ENCODE results near the gene GLRX5.

GLRX5 gene

DNA sequence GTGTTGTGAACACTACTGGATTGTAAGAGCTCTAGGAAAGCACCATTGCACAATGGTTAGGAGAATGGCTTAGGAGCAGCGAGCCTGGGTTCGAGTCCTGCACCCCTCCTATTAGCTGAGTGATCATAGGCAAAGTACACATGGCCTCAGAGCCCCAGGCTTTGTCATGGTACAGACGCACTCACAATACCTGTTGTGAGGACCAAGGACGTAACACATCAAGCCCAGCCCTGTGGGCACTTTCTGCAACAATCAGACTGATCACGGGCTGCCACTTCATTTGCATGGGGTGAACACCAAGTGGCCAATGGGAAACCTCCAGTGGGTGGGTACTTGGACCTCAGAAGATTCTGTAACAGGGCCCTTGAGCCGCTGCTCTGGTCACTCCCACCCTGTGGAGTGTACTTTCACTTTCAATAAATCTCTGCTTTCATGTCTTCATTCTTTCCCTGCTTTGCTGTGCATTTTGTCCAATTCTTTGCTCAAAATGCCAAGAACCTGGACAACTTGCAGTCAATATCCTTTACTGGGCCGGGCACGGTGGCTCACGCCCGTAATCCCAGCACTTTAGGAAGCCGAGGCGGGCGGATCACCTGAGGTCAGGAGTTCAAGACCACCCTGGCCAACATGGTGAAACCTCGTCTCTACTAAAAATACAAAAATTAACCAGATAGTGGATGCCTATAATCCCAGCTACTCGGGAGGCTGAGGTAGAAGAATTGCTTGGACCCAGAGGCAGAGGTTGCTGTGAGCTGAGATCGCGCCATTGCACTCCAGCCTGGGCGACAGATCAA is 28.2 kb downstream of the GLRX5 start:
- no peak overlapping the region for H3K4me2 ChIP-seq (ENCODE audit: low read depth, low read length)
- H3K9ac ChIP-seq (ENCODE audit: low read length): no peak overlapping the region
- no peaks in the 10 kb centered on the region for H3K9me2 ChIP-seq (replicated peaks; ENCODE audit: insufficient read depth, low read length)
- H3K27ac ChIP-seq (ENCODE audit: low read length): no peak overlapping the region
- no peaks in the 10 kb centered on the region for H3K79me2 ChIP-seq (ENCODE audit: low read length)
- no peak overlapping the region for H2AFZ ChIP-seq (ENCODE audit: low read length)
- no peaks in the 10 kb centered on the region for H3K4me1 ChIP-seq (ENCODE audit: low read length)
- H3K36me3 ChIP-seq (replicated peaks; ENCODE audit: insufficient read depth, low read length): no peaks in the 10 kb centered on the region
- H4K20me1 ChIP-seq (ENCODE audit: insufficient read depth, low read length): no peaks in the 10 kb centered on the region
- no peak overlapping the region for H3K4me3 ChIP-seq (ENCODE audit: low read length)
- no peak for TF ChIP-seq EZH2phosphoT487 (IDR thresholded peaks at IDR 0.05; ENCODE audit: low read length)
- TF ChIP-seq EZH2 (optimal IDR thresholded peaks at IDR 0.05; ENCODE audit: low read depth, low read length): no peak
- TF ChIP-seq, protein P1, sequence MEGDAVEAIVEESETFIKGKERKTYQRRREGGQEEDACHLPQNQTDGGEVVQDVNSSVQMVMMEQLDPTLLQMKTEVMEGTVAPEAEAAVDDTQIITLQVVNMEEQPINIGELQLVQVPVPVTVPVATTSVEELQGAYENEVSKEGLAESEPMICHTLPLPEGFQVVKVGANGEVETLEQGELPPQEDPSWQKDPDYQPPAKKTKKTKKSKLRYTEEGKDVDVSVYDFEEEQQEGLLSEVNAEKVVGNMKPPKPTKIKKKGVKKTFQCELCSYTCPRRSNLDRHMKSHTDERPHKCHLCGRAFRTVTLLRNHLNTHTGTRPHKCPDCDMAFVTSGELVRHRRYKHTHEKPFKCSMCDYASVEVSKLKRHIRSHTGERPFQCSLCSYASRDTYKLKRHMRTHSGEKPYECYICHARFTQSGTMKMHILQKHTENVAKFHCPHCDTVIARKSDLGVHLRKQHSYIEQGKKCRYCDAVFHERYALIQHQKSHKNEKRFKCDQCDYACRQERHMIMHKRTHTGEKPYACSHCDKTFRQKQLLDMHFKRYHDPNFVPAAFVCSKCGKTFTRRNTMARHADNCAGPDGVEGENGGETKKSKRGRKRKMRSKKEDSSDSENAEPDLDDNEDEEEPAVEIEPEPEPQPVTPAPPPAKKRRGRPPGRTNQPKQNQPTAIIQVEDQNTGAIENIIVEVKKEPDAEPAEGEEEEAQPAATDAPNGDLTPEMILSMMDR (IDR thresholded peaks at IDR 0.05; ENCODE audit: low read length): no peak
- no peaks in the 10 kb centered on the region for H3F3A ChIP-seq (ENCODE audit: insufficient read depth, low read length)
- H3K9me3 ChIP-seq (replicated peaks; ENCODE audit: insufficient read depth, low read length): no peaks in the 10 kb centered on the region
- no peak for DNase-seq
- H3K27me3 ChIP-seq (replicated peaks; ENCODE audit: insufficient read depth, low read length): no peaks in the 10 kb centered on the region

GRCh38 chr14:95564060-95564459 is 29.2 kb downstream of the GLRX5 start:
- no peak overlapping the region for H3K4me3 ChIP-seq (ENCODE audit: low read length)
- TF ChIP-seq EZH2 (optimal IDR thresholded peaks at IDR 0.05; ENCODE audit: low read depth, low read length): no peak
- TF ChIP-seq, protein P1 (IDR thresholded peaks at IDR 0.05; ENCODE audit: low read length): no peak
- no peak for TF ChIP-seq EZH2phosphoT487 (IDR thresholded peaks at IDR 0.05; ENCODE audit: low read length)
- H3K27ac ChIP-seq (ENCODE audit: low read length): no peak overlapping the region
- no peak overlapping the region for H3K4me2 ChIP-seq (ENCODE audit: low read depth, low read length)
- no peak overlapping the region for H3K9ac ChIP-seq (ENCODE audit: low read length)
- no peak overlapping the region for H2AFZ ChIP-seq (ENCODE audit: low read length)
- H3K4me1 ChIP-seq (ENCODE audit: low read length): no peaks in the 10 kb centered on the region
- H3K36me3 ChIP-seq (replicated peaks; ENCODE audit: insufficient read depth, low read length): no peaks in the 10 kb centered on the region
- H3K9me3 ChIP-seq (replicated peaks; ENCODE audit: insufficient read depth, low read length): no peaks in the 10 kb centered on the region
- no peaks in the 10 kb centered on the region for H3K9me2 ChIP-seq (replicated peaks; ENCODE audit: insufficient read depth, low read length)
- no peaks in the 10 kb centered on the region for H3F3A ChIP-seq (ENCODE audit: insufficient read depth, low read length)
- H3K79me2 ChIP-seq (ENCODE audit: low read length): no peaks in the 10 kb centered on the region
- H4K20me1 ChIP-seq (ENCODE audit: insufficient read depth, low read length): no peaks in the 10 kb centered on the region
- DNase-seq: no peak
- no peaks in the 10 kb centered on the region for H3K27me3 ChIP-seq (replicated peaks; ENCODE audit: insufficient read depth, low read length)

GRCh38 chr14:95569440-95569839 is 34.6 kb downstream of the GLRX5 start:
- H3K4me3 ChIP-seq (ENCODE audit: low read length): no peak overlapping the region
- no peak overlapping the region for H3K4me2 ChIP-seq (ENCODE audit: low read depth, low read length)
- no peaks in the 10 kb centered on the region for H3K4me1 ChIP-seq (ENCODE audit: low read length)
- no peak for DNase-seq
- no peak overlapping the region for H3K27ac ChIP-seq (ENCODE audit: low read length)
- H4K20me1 ChIP-seq (ENCODE audit: insufficient read depth, low read length): no peaks in the 10 kb centered on the region
- H2AFZ ChIP-seq (ENCODE audit: low read length): no peak overlapping the region
- H3K79me2 ChIP-seq (ENCODE audit: low read length): no peaks in the 10 kb centered on the region
- H3K9ac ChIP-seq (ENCODE audit: low read length): no peak overlapping the region
- no peaks in the 10 kb centered on the region for H3K27me3 ChIP-seq (replicated peaks; ENCODE audit: insufficient read depth, low read length)
- TF ChIP-seq, protein P1 (IDR thresholded peaks at IDR 0.05; ENCODE audit: low read length): no peak
- TF ChIP-seq EZH2 (optimal IDR thresholded peaks at IDR 0.05; ENCODE audit: low read depth, low read length) (no peak), EZH2phosphoT487 (IDR thresholded peaks at IDR 0.05; ENCODE audit: low read length) (no peak)
- no peaks in the 10 kb centered on the region for H3K9me3 ChIP-seq (replicated peaks; ENCODE audit: insufficient read depth, low read length)
- H3K36me3 ChIP-seq (replicated peaks; ENCODE audit: insufficient read depth, low read length): no peaks in the 10 kb centered on the region
- no peaks in the 10 kb centered on the region for H3K9me2 ChIP-seq (replicated peaks; ENCODE audit: insufficient read depth, low read length)
- no peaks in the 10 kb centered on the region for H3F3A ChIP-seq (ENCODE audit: insufficient read depth, low read length)

Data from MM.1S (cell line).